K562 (cell line): ENCODE results near the gene SCFD1. TPM values are rescaled to one million over a fixed set of nuclear protein-coding genes. Genes with fewer than 3 reads are reported as not detected.

Source experiments
- ATAC-seq: fragments of 200-7000 bp; cut with Tn5 transposase; 3 replicates; pipeline ENCODE4 v1.9.1; 2020; ENCODE audit warnings: moderate library complexity
- BruUV-seq: library from RNA; stranded (reverse); fragments of 400-500 nt; replicated peaks from 2 replicates; lab custom pipeline; 2021; lab: Mats Ljungman, UMichigan
- CTCF ChIA-PET: fragments of 300-600 bp; formaldehyde crosslinking; extraction: SDS; loops from one replicate; lab custom pipeline; 2021; ENCODE audit warnings: low intra/inter-chr PET ratio; lab: Yijun Ruan, JAX
- POLR2A ChIA-PET: fragments of 300-600, 350-650 bp; sonication (Branson Sonifier 250); formaldehyde crosslinking; extraction: SDS; loops from one replicate; lab custom pipeline; 2021; ENCODE audit warnings: antibody characterized with exemption, inconsistent platforms; lab: Yijun Ruan, JAX
- DNase-seq, 4 experiments: peaks; one replicate each; pipeline versions ENCODE4 v3.0.0 to v3.0.0-alpha.2; 2011 to 2018; ENCODE audit warnings: low spot score in 3 of 4, mixed read lengths in 3 of 4; ENCODE audit errors: extremely low read depth in 1 of 4
- FAIRE-seq: peaks from 2 replicates; lab custom pipeline; 2011; peaks lifted over from hg19 to GRCh38; lab: Jason Lieb, UNC
- H2AFZ ChIP-seq: 2 replicates; pipeline ENCODE4 v1.6.0; 2011; ENCODE audit warnings: low read depth, low read length, control low read depth, inconsistent platforms
- H3K27ac ChIP-seq: fragments of 200-600 bp; 3 replicates; pipeline ENCODE4 v1.8.0; 2011; ENCODE audit warnings: low read depth, mild to moderate bottlenecking, control low read depth, inconsistent platforms, low read length, moderate library complexity, mixed read lengths; ENCODE audit errors: extremely low read depth
- H3K27me3 ChIP-seq, 2 experiments: fragments of 300-600 bp in 1 of 2; 2 replicates in 1 of 2; 3 replicates in 1 of 2; pipeline versions ENCODE4 v1.6.0 to v1.8.0; 2011; ENCODE audit warnings: inconsistent platforms in 2 of 2, low read length in 2 of 2, mild to moderate bottlenecking in 1 of 2, mixed read lengths in 1 of 2, moderate library complexity in 1 of 2; ENCODE audit not compliant: control insufficient read depth in 2 of 2, insufficient read depth in 2 of 2
- H3K36me3 ChIP-seq: fragments of 300-600 bp; 3 replicates; pipeline ENCODE4 v1.8.0; 2011; ENCODE audit warnings: mild to moderate bottlenecking, low read length, inconsistent platforms; ENCODE audit not compliant: control insufficient read depth, insufficient read depth
- H3K4me1 ChIP-seq, 2 experiments: fragments of 200-600 bp in 1 of 2; replicated peaks in 1 of 2; 2 replicates in 1 of 2; 3 replicates in 1 of 2; pipeline versions ENCODE4 v1.5.1 to v1.8.0; 2011; ENCODE audit warnings: inconsistent platforms in 2 of 2, low read length in 2 of 2, mild to moderate bottlenecking in 1 of 2, mixed read lengths in 1 of 2, moderate library complexity in 1 of 2; ENCODE audit not compliant: control insufficient read depth in 2 of 2, insufficient read depth in 2 of 2
- H3K4me2 ChIP-seq: 2 replicates; pipeline ENCODE4 v1.6.1; 2011; ENCODE audit warnings: low read length, control low read depth, inconsistent platforms, mixed read lengths; ENCODE audit not compliant: insufficient read depth
- H3K4me3 ChIP-seq: fragments of 200-600 bp; sonication (generic), shearing (Covaris generic); 2 replicates; pipeline ENCODE4 v1.5.1; 2016; ENCODE audit warnings: control low read depth, inconsistent platforms
- H3K79me2 ChIP-seq: fragments of 200-600 bp; 3 replicates; pipeline ENCODE4 v1.8.0; 2011; ENCODE audit warnings: low read length, inconsistent platforms; ENCODE audit not compliant: control insufficient read depth, insufficient read depth
- H3K9ac ChIP-seq, 2 experiments: 2 replicates each; pipeline versions ENCODE4 v1.6.0 to v1.6.1; 2011; ENCODE audit warnings: low read depth in 2 of 2, low read length in 2 of 2, control low read depth in 1 of 2, inconsistent platforms in 1 of 2, mild to moderate bottlenecking in 1 of 2, mixed read lengths in 1 of 2; ENCODE audit not compliant: insufficient read depth in 1 of 2
- H3K9me1 ChIP-seq: one replicate; pipeline ENCODE4 v1.6.0; 2011; ENCODE audit warnings: inconsistent platforms, mild to moderate bottlenecking, low read length, moderate library complexity; ENCODE audit not compliant: control insufficient read depth, insufficient read depth
- H3K9me3 ChIP-seq: replicated peaks from 2 replicates; pipeline ENCODE4 v1.5.1; 2011; ENCODE audit warnings: low read depth, low read length, inconsistent platforms; ENCODE audit not compliant: control insufficient read depth, insufficient read depth
- H4K20me1 ChIP-seq: replicated peaks from 2 replicates; pipeline ENCODE4 v1.6.1; 2011; ENCODE audit warnings: low read length, inconsistent platforms, mixed read lengths; ENCODE audit not compliant: control insufficient read depth, insufficient read depth
- FOSL1 ChIP-seq: fragments of 200-800 bp; sonication (Bioruptor generic); conservative IDR thresholded peaks from 2 replicates; pipeline ENCODE4 v1.6.1; 2016; ENCODE audit warnings: missing genetic modification characterization, missing compliant biosample characterization
- HNRNPLL ChIP-seq: fragments of 200-400 bp; formaldehyde crosslinking; IDR thresholded peaks from 2 replicates; pipeline ENCODE4 v1.6.1; 2017; ENCODE audit warnings: low read length, low read depth, mild to moderate bottlenecking; ENCODE audit not compliant: poor library complexity, severe bottlenecking
- MED1 ChIP-seq: sonication (generic); formaldehyde crosslinking; IDR thresholded peaks from 2 replicates; pipeline ENCODE4 v1.8.1; 2023; ENCODE audit warnings: missing genetic modification reagents, borderline replicate concordance
- PHF21A ChIP-seq: fragments of 450-650 bp; IDR thresholded peaks from 2 replicates; pipeline ENCODE4 v1.6.1; 2017; ENCODE audit warnings: low read depth, borderline replicate concordance
- PTTG1 ChIP-seq: fragments of 450-650 bp; IDR thresholded peaks from 2 replicates; pipeline ENCODE4 v1.6.1; 2016; ENCODE audit warnings: low read depth, mild to moderate bottlenecking, missing genetic modification characterization, missing compliant biosample characterization
- SAFB2 ChIP-seq: fragments of 200-400 bp; formaldehyde crosslinking; IDR thresholded peaks from 2 replicates; pipeline ENCODE4 v1.6.1; 2018; ENCODE audit warnings: borderline replicate concordance, low read length, low read depth, moderate library complexity; ENCODE audit not compliant: severe bottlenecking
- ZSCAN32 ChIP-seq: fragments of 450-650 bp; formaldehyde crosslinking; IDR thresholded peaks from 2 replicates; pipeline ENCODE4 v1.4.0; 2020; ENCODE audit warnings: mild to moderate bottlenecking, moderate library complexity
- WGBS: fragments of 100-300 bp; shearing (Covaris generic); methylation state at CpG from one replicate; pipeline ENCODE4 v1.1.6; 2016; ENCODE audit warnings: low coverage, mixed read lengths; ENCODE audit not compliant: insufficient coverage; ENCODE audit errors: missing lambda C conversion rate; 5-methylcytosine and 5-hydroxymethylcytosine counted together
- in situ Hi-C: fragments of 300-500 bp; cut with MboI; formaldehyde crosslinking; loops from 4 replicates; pipeline ENCODE4 v1.15.0; 2018; ENCODE audit warnings: inconsistent platforms, mixed read lengths
- intact Hi-C: fragments of 100-400 bp; cut with micrococcal nuclease; formaldehyde crosslinking; loops from 2 replicates; pipeline ENCODE4 v1.14.2; 2022
- polyA plus RNA-seq, 8 experiments: library from polyadenylated mRNA; depleted of rRNA in 4 of 8; stranded (reverse) in 5 of 8; unstranded in 3 of 8; fragments of >200 nt; fragmentation: Nextera tagmentation in 2 of 8; fragmentation: Illumina TruSeq in 1 of 8; extraction: Ambion mirVana in 2 of 8; extraction: Trizol in 1 of 8; gene quantifications; 2 replicates each; pipeline versions ENCODE4 v1.2.1 to v1.2.3, GENCODE V29; 2011 to 2014; ENCODE audit warnings: inconsistent platforms in 1 of 8, missing spikeins in 1 of 8
- total RNA-seq, 7 experiments: library from RNA; depleted of rRNA in 6 of 7; stranded (reverse); fragments of >200 nt in 6 of 7; fragmentation: Illumina TruSeq in 2 of 7; extraction: Trizol in 2 of 7; gene quantifications; 2 replicates each; pipeline versions ENCODE4 v1.2.1 to v1.2.3, GENCODE V29; 2011 to 2021; ENCODE audit warnings: low replicate concordance in 1 of 7
- TF ChIP-seq, protein P1 (sequence below): fragments of 200-800 bp; sonication (Bioruptor generic); IDR thresholded peaks from 2 replicates; pipeline ENCODE4 v1.6.1; 2016; ENCODE audit warnings: missing genetic modification characterization, missing compliant biosample characterization
- TF ChIP-seq, protein P2 (sequence below): fragments of 450-650 bp; conservative IDR thresholded peaks from 2 replicates; pipeline ENCODE4 v1.6.1; 2016; ENCODE audit warnings: missing genetic modification characterization, low read depth, mild to moderate bottlenecking, control low read depth, missing compliant biosample characterization
- TF ChIP-seq, protein P3 (sequence below): fragments of 450-650 bp; IDR thresholded peaks from 2 replicates; pipeline ENCODE4 v1.7.1; 2018; ENCODE audit warnings: mild to moderate bottlenecking, low read depth; ENCODE audit not compliant: partially characterized antibody

Gene SCFD1
- total and polyA plus RNA-seq, 9 of the 15 experiments (the other 6 are each of a cell fraction or from before 2014, with no cell fraction given) = 48.9 to 112 (median 75.2) TPM

DNA sequence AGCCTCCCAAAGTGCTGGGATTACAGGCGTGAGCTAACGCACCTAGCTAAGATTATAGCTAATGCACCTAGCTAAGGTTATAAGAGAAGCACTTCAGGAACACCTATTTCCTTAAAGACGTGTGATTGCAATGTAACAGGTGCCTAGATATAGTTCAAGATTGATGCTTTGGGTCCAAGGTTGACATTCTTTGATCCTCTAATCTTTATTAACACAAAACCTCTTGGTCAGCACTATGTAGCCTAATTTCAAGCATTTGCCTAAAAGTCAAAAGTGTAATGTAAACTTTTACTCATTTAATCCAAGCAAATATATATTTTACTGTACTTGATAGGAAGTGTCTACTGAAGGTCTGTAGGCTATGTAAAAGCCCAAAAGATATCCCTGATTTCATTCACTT lies 36.5 kb downstream of the SCFD1 start:
- ChIA-PET CTCF (interaction anchor here (2.7 kb wide), 1 partner anchor 248 kb away, joined by 10 read pairs; no protein-coding TSS in a partner anchor), POLR2A (no interaction called here)
- intact Hi-C loops = no loop called here
- 92% methylated on average over 3 of the region's 3 CpGs for WGBS
- DNase-seq (no peak), ATAC-seq (no peak), FAIRE-seq (no peak)
- H3K27ac ChIP-seq = no peak overlapping the region
- no TSS peak for BruUV-seq
- no peaks in the 10 kb centered on the region for H3K4me1 ChIP-seq
- H3K36me3 ChIP-seq = peaks cover 72% of the 10 kb centered on the region
- H2AFZ ChIP-seq = no peak overlapping the region
- in situ Hi-C loops = loop anchor here (25.0 kb wide), 1 partner anchor 704 kb away; no protein-coding TSS in a partner anchor
- no peaks in the 10 kb centered on the region for H3K9me3 ChIP-seq
- H3K79me2 ChIP-seq = no peaks in the 10 kb centered on the region
- no peak overlapping the region for H3K4me3 ChIP-seq
- no peak overlapping the region for H3K9ac ChIP-seq
- H4K20me1 ChIP-seq = no peaks in the 10 kb centered on the region
- H3K27me3 ChIP-seq = no peaks in the 10 kb centered on the region
- no peak overlapping the region for H3K4me2 ChIP-seq
- H3K9me1 ChIP-seq = no peaks in the 10 kb centered on the region
- TF ChIP-seq MED1 (no peak), PHF21A (no peak), HNRNPLL (no peak), PTTG1 (tag) (no peak), ZSCAN32 (CRISPR knock-in tag) (no peak), SAFB2 (no peak), FOSL1 (tag) (no peak)
- TF ChIP-seq, protein P1, sequence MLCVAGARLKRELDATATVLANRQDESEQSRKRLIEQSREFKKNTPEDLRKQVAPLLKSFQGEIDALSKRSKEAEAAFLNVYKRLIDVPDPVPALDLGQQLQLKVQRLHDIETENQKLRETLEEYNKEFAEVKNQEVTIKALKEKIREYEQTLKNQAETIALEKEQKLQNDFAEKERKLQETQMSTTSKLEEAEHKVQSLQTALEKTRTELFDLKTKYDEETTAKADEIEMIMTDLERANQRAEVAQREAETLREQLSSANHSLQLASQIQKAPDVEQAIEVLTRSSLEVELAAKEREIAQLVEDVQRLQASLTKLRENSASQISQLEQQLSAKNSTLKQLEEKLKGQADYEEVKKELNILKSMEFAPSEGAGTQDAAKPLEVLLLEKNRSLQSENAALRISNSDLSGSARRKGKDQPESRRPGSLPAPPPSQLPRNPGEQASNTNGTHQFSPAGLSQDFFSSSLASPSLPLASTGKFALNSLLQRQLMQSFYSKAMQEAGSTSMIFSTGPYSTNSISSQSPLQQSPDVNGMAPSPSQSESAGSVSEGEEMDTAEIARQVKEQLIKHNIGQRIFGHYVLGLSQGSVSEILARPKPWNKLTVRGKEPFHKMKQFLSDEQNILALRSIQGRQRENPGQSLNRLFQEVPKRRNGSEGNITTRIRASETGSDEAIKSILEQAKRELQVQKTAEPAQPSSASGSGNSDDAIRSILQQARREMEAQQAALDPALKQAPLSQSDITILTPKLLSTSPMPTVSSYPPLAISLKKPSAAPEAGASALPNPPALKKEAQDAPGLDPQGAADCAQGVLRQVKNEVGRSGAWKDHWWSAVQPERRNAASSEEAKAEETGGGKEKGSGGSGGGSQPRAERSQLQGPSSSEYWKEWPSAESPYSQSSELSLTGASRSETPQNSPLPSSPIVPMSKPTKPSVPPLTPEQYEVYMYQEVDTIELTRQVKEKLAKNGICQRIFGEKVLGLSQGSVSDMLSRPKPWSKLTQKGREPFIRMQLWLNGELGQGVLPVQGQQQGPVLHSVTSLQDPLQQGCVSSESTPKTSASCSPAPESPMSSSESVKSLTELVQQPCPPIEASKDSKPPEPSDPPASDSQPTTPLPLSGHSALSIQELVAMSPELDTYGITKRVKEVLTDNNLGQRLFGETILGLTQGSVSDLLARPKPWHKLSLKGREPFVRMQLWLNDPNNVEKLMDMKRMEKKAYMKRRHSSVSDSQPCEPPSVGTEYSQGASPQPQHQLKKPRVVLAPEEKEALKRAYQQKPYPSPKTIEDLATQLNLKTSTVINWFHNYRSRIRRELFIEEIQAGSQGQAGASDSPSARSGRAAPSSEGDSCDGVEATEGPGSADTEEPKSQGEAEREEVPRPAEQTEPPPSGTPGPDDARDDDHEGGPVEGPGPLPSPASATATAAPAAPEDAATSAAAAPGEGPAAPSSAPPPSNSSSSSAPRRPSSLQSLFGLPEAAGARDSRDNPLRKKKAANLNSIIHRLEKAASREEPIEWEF = no peak
- TF ChIP-seq, protein P2, sequence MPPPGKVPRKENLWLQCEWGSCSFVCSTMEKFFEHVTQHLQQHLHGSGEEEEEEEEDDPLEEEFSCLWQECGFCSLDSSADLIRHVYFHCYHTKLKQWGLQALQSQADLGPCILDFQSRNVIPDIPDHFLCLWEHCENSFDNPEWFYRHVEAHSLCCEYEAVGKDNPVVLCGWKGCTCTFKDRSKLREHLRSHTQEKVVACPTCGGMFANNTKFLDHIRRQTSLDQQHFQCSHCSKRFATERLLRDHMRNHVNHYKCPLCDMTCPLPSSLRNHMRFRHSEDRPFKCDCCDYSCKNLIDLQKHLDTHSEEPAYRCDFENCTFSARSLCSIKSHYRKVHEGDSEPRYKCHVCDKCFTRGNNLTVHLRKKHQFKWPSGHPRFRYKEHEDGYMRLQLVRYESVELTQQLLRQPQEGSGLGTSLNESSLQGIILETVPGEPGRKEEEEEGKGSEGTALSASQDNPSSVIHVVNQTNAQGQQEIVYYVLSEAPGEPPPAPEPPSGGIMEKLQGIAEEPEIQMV (tag) = no peak
- TF ChIP-seq, protein P3, sequence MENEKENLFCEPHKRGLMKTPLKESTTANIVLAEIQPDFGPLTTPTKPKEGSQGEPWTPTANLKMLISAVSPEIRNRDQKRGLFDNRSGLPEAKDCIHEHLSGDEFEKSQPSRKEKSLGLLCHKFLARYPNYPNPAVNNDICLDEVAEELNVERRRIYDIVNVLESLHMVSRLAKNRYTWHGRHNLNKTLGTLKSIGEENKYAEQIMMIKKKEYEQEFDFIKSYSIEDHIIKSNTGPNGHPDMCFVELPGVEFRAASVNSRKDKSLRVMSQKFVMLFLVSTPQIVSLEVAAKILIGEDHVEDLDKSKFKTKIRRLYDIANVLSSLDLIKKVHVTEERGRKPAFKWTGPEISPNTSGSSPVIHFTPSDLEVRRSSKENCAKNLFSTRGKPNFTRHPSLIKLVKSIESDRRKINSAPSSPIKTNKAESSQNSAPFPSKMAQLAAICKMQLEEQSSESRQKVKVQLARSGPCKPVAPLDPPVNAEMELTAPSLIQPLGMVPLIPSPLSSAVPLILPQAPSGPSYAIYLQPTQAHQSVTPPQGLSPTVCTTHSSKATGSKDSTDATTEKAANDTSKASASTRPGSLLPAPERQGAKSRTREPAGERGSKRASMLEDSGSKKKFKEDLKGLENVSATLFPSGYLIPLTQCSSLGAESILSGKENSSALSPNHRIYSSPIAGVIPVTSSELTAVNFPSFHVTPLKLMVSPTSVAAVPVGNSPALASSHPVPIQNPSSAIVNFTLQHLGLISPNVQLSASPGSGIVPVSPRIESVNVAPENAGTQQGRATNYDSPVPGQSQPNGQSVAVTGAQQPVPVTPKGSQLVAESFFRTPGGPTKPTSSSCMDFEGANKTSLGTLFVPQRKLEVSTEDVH = no peak
